Measurements from ENCODE around the gene FBXW11. TPM values are rescaled to one million over a fixed set of nuclear protein-coding genes. Genes with fewer than 3 reads are reported as not detected.

The FBXW11 gene
- total RNA-seq, 4 donors from 2014 or later = 40.7 to 76.7 (median 49.1) TPM

GRCh38 chr5:172046593-172046992 is 40.2 kb upstream of the FBXW11 start:
- Histone ChIP-seq H3K27ac (no peak overlapping the region), H3K4me3 (no peak overlapping the region), H3K27me3 (no peaks in the 10 kb centered on the region), H3K36me3 (peaks cover 0 to 53% (median 0%) of the 10 kb centered on the region in 3 donors), H3K4me1 (no peaks in the 10 kb centered on the region), H3K9me3 (no peaks in the 10 kb centered on the region)
- TF ChIP-seq CTCF (IDR thresholded peaks at IDR 0.05) (no peak), POLR2A (IDR thresholded peaks at IDR 0.05) (no peak)
- DNase-seq = no peak

GRCh38 chr5:172045315-172045632 is 38.8 kb upstream of the FBXW11 start:
- Histone ChIP-seq H3K4me1 (no peaks in the 10 kb centered on the region), H3K27me3 (no peaks in the 10 kb centered on the region), H3K27ac (no peak overlapping the region), H3K9me3 (no peaks in the 10 kb centered on the region), H3K4me3 (no peak overlapping the region), H3K36me3 (peaks cover 0 to 42% (median 0%) of the 10 kb centered on the region in 3 donors)
- no peak for TF ChIP-seq CTCF (IDR thresholded peaks at IDR 0.05)
- no peak for DNase-seq

- no peaks in the 10 kb centered on the region for H3K4me1 ChIP-seq
- no peak for TF ChIP-seq CTCF (IDR thresholded peaks at IDR 0.05)
- no peak for TF ChIP-seq POLR2A (IDR thresholded peaks at IDR 0.05)
- H3K4me3 ChIP-seq = no peak overlapping the region
- no peaks in the 10 kb centered on the region for H3K9me3 ChIP-seq
- no peaks in the 10 kb centered on the region for H3K27me3 ChIP-seq
- peaks cover 0 to 37% (median 0%) of the 10 kb centered on the region in 3 donors for H3K36me3 ChIP-seq
- H3K27ac ChIP-seq = no peak overlapping the region
- no peak for DNase-seq
Measured at GRCh38 chr5:172044631-172045314, 38.3 kb upstream of the FBXW11 start.

- no peaks in the 10 kb centered on the region for H3K27me3 ChIP-seq
Measured at GRCh38 chr5:172043865-172044264, 37.4 kb upstream of the FBXW11 start.

GRCh38 chr5:172042183-172042582 is 35.7 kb upstream of the FBXW11 start:
- H3K27ac ChIP-seq = no peak overlapping the region
- H3K9me3 ChIP-seq = no peaks in the 10 kb centered on the region
- H3K4me1 ChIP-seq = no peaks in the 10 kb centered on the region
- no peak overlapping the region for H3K4me3 ChIP-seq
- H3K36me3 ChIP-seq = peaks cover 0 to 18% (median 0%) of the 10 kb centered on the region in 3 donors
- no peaks in the 10 kb centered on the region for H3K27me3 ChIP-seq
- DNase-seq = no peak
- TF ChIP-seq POLR2A (IDR thresholded peaks at IDR 0.05) (no peak), CTCF (IDR thresholded peaks at IDR 0.05) (no peak)

More at GRCh38 chr5:172043865-172044264, 37.4 kb upstream of the FBXW11 start:
- DNase-seq = no peak
- H3K9me3 ChIP-seq = no peaks in the 10 kb centered on the region
- no peak overlapping the region for H3K4me3 ChIP-seq
- H3K27ac ChIP-seq = no peak overlapping the region
- TF ChIP-seq POLR2A (IDR thresholded peaks at IDR 0.05) (no peak), CTCF (IDR thresholded peaks at IDR 0.05) (no peak)
- no peaks in the 10 kb centered on the region for H3K4me1 ChIP-seq
- peaks cover 0 to 28% (median 0%) of the 10 kb centered on the region in 3 donors for H3K36me3 ChIP-seq

- no peak for TF ChIP-seq CTCF (IDR thresholded peaks at IDR 0.05)
- TF ChIP-seq POLR2A (IDR thresholded peaks at IDR 0.05) = no peak
- H3K27ac ChIP-seq = no peak overlapping the region
- H3K4me1 ChIP-seq = no peaks in the 10 kb centered on the region
- no peak overlapping the region for H3K4me3 ChIP-seq
- no peaks in the 10 kb centered on the region for H3K27me3 ChIP-seq
- H3K9me3 ChIP-seq = no peaks in the 10 kb centered on the region
- H3K36me3 ChIP-seq = no peaks in the 10 kb centered on the region
- no peak for DNase-seq
Measured at GRCh38 chr5:172038167-172038566, 31.7 kb upstream of the FBXW11 start.
